Measurements from ENCODE around the gene AQP10.

DNA sequence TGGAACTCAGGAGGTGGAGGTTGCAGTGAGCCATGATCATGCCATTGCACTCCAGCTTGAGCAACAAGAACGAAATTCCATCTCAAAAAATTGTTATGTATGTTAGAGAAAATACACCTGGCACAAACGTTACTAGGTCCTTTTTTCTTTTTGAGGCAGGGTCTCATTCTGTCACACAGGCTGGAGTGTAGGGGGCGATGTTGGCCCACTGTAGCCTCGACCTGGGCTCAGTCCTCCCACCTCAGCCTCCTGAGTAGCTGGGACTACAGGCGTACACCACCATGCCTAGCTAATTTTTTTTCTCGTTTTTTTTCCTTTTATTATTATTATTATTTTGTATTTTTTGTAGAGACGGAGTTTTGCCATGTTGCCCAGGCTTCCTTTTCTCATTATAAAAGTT is 44.1 kb upstream of the AQP10 start:
- TF ChIP-seq CTCF (conservative IDR thresholded peaks at IDR 0.05; ENCODE audit: low read depth, low read length): peak; percentile 36
- no peak for TF ChIP-seq EZH2 (IDR thresholded peaks at IDR 0.05; ENCODE audit: borderline replicate concordance, low read depth, low read length, poor library complexity, severe bottlenecking)

Measured in A673 (cell line).